IMR-90 (cell line): ENCODE data around the gene NCKIPSD. TPM values are rescaled to one million over a fixed set of nuclear protein-coding genes. Genes with fewer than 3 reads are reported as not detected.

Experiments used
- ATAC-seq: fragments of 200-7000 bp; cut with Tn5 transposase; 2 replicates; pipeline ENCODE4 v1.9.1; 2020; ENCODE audit warnings: low read depth, mild to moderate bottlenecking, moderate library complexity
- BruUV-seq: library from RNA; stranded (reverse); fragments of 400-500 nt; replicated peaks from 2 replicates; lab custom pipeline; 2021; lab: Mats Ljungman, UMichigan
- CTCF ChIA-PET: fragments of 300-600 bp; formaldehyde crosslinking; extraction: SDS; loops from one replicate; lab custom pipeline; 2021; ENCODE audit warnings: antibody characterized with exemption; lab: Yijun Ruan, JAX
- POLR2A ChIA-PET: fragments of 300-600 bp; sonication (Branson Sonifier 250); formaldehyde crosslinking; loops from one replicate; lab custom pipeline; 2022; ENCODE audit warnings: antibody characterized with exemption; ENCODE audit not compliant: unreplicated experiment; lab: Charles Lee
- DNase-seq: peaks from one replicate; pipeline ENCODE4 v3.0.0; 2013
- H2AFZ ChIP-seq: replicated peaks from 2 replicates; pipeline ENCODE3; 2013; ENCODE audit warnings: low read length, mild to moderate bottlenecking; ENCODE audit not compliant: poor library complexity
- H2AK5ac ChIP-seq: 2 replicates; pipeline ENCODE4 v1.6.1; 2013; ENCODE audit warnings: low read depth, low read length, inconsistent platforms
- H2AK9ac ChIP-seq: replicated peaks from 2 replicates; pipeline ENCODE3; 2013; ENCODE audit warnings: mild to moderate bottlenecking, low read depth, low read length, moderate library complexity; ENCODE audit not compliant: poor library complexity
- H2BK120ac ChIP-seq: 2 replicates; pipeline ENCODE4 v1.6.1; 2013; ENCODE audit warnings: low read depth, low read length, inconsistent platforms
- H2BK15ac ChIP-seq: 3 replicates; pipeline ENCODE4 v1.6.1; 2013; ENCODE audit warnings: low read depth, low read length, inconsistent platforms
- H2BK20ac ChIP-seq: 2 replicates; pipeline ENCODE4 v1.6.1; 2013; ENCODE audit warnings: low read depth, mild to moderate bottlenecking, inconsistent platforms, low read length, moderate library complexity
- H2BK5ac ChIP-seq: 2 replicates; pipeline ENCODE4 v1.6.1; 2013; ENCODE audit warnings: mild to moderate bottlenecking, low read depth, low read length, inconsistent platforms; ENCODE audit not compliant: poor library complexity, severe bottlenecking
- H3K14ac ChIP-seq: replicated peaks from 2 replicates; pipeline ENCODE4 v1.6.1; 2013; ENCODE audit warnings: low read depth, low read length, inconsistent platforms
- H3K18ac ChIP-seq: 2 replicates; pipeline ENCODE4 v1.6.1; 2013; ENCODE audit warnings: low read depth, low read length, control low read depth
- H3K23ac ChIP-seq: 2 replicates; pipeline ENCODE4 v1.6.1; 2013; ENCODE audit warnings: low read depth, low read length, inconsistent platforms
- H3K27ac ChIP-seq: 2 replicates; pipeline ENCODE4 v1.5.1; 2013; ENCODE audit warnings: mild to moderate bottlenecking, control low read depth, low read length; ENCODE audit not compliant: insufficient read depth
- H3K27me3 ChIP-seq: 2 replicates; pipeline ENCODE4 v1.6.1; 2013; ENCODE audit warnings: low read length; ENCODE audit not compliant: control insufficient read depth, insufficient read depth
- H3K36me3 ChIP-seq: 2 replicates; pipeline ENCODE4 v1.6.1; 2013; ENCODE audit warnings: low read length, mixed read lengths; ENCODE audit not compliant: control insufficient read depth, insufficient read depth
- H3K4ac ChIP-seq: 2 replicates; pipeline ENCODE4 v1.6.1; 2013; ENCODE audit warnings: low read depth, low read length, inconsistent platforms
- H3K4me1 ChIP-seq: 2 replicates; pipeline ENCODE4 v1.6.1; 2013; ENCODE audit warnings: low read length, mixed read lengths; ENCODE audit not compliant: control insufficient read depth, insufficient read depth
- H3K4me2 ChIP-seq: 2 replicates; pipeline ENCODE4 v1.6.1; 2013; ENCODE audit warnings: low read depth, mild to moderate bottlenecking, control low read depth, low read length, moderate library complexity
- H3K4me3 ChIP-seq: 2 replicates; pipeline ENCODE4 v1.5.1; 2013; ENCODE audit warnings: low read depth, mild to moderate bottlenecking, control low read depth, low read length, moderate library complexity; ENCODE audit not compliant: insufficient read depth
- H3K56ac ChIP-seq: 2 replicates; pipeline ENCODE4 v1.6.1; 2013; ENCODE audit warnings: low read length, inconsistent platforms; ENCODE audit not compliant: insufficient read depth; ENCODE audit errors: extremely low read depth
- H3K79me1 ChIP-seq, 2 experiments: 2 replicates each; pipeline ENCODE4 v1.6.1; 2013; ENCODE audit warnings: low read length in 2 of 2, inconsistent platforms in 1 of 2, low read depth in 1 of 2
- H3K9ac ChIP-seq: 2 replicates; pipeline ENCODE4 v1.6.1; 2013; ENCODE audit warnings: low read depth, low read length, control low read depth
- H3K9me1 ChIP-seq: 2 replicates; pipeline ENCODE4 v1.6.1; 2013; ENCODE audit warnings: low read length, inconsistent platforms; ENCODE audit not compliant: insufficient read depth
- H3K9me3 ChIP-seq: 2 replicates; pipeline ENCODE4 v1.6.1; 2013; ENCODE audit warnings: low read length; ENCODE audit not compliant: control insufficient read depth, insufficient read depth
- H4K20me1 ChIP-seq: 2 replicates; pipeline ENCODE4 v1.6.1; 2013; ENCODE audit warnings: low read length, inconsistent platforms; ENCODE audit not compliant: insufficient read depth
- H4K5ac ChIP-seq: 2 replicates; pipeline ENCODE4 v1.6.1; 2013; ENCODE audit warnings: mild to moderate bottlenecking, low read depth, low read length, control low read depth
- H4K8ac ChIP-seq, 2 experiments: 2 replicates each; pipeline ENCODE4 v1.6.1; 2013; ENCODE audit warnings: low read depth in 2 of 2, low read length in 2 of 2, control low read depth in 1 of 2, inconsistent platforms in 1 of 2
- H4K91ac ChIP-seq: 2 replicates; pipeline ENCODE4 v1.6.1; 2013; ENCODE audit warnings: low read depth, low read length, inconsistent platforms; ENCODE audit not compliant: insufficient read depth
- ELK1 ChIP-seq: fragments of 150-350 bp; IDR thresholded peaks from 2 replicates; pipeline ENCODE4 v1.6.1; 2016; ENCODE audit warnings: low read depth, mild to moderate bottlenecking, low read length, moderate library complexity, borderline replicate concordance
- POLR2A ChIP-seq: IDR thresholded peaks from 2 replicates; pipeline ENCODE4 v1.6.1; 2012; ENCODE audit warnings: mild to moderate bottlenecking, low read depth, low read length
- RAD21 ChIP-seq: IDR thresholded peaks from 2 replicates; pipeline ENCODE4 v1.6.1; 2012; ENCODE audit warnings: low read length, improper control_type of control experiment
- WGBS, 2 experiments: methylation state at CpG; one replicate each; pipeline versions ENCODE4 v1.1.5 to v1.1.7; 2013; ENCODE audit warnings: missing lambda C conversion rate in 2 of 2; ENCODE audit not compliant: insufficient read length in 1 of 2; ENCODE audit errors: extremely low coverage in 2 of 2; 5-methylcytosine and 5-hydroxymethylcytosine counted together
- dilution Hi-C: fragments of 300-500 bp; cut with HindIII; formaldehyde crosslinking; loops from one replicate; pipeline ENCODE4 v1.14.3; 2018; ENCODE audit warnings: low sequenced_read_pairs; ENCODE audit not compliant: unreplicated experiment
- in situ Hi-C: fragments of 300-500 bp; cut with MboI; formaldehyde crosslinking; loops from 3 replicates; pipeline ENCODE4 v1.14.3; 2019; ENCODE audit warnings: low sequenced_read_pairs, inconsistent platforms, mixed read lengths
- intact Hi-C: fragments of 100-400 bp; cut with micrococcal nuclease; formaldehyde crosslinking; loops from 2 replicates; pipeline ENCODE4 v1.10.0; 2022
- polyA plus RNA-seq, 3 experiments: library from polyadenylated mRNA; depleted of rRNA; stranded (reverse); fragments of >200 nt; gene quantifications; 2 replicates each; pipeline ENCODE4 v1.2.3, GENCODE V29; 2012; ENCODE audit warnings: low replicate concordance in 1 of 3
- total RNA-seq: library from RNA; depleted of rRNA; stranded (reverse); fragments of >200 nt; gene quantifications from 2 replicates; pipeline ENCODE4 v1.2.3, GENCODE V29; 2012

Gene NCKIPSD
- total and polyA plus RNA-seq, 2 of the 4 experiments (the other 2 are of a cell fraction), result 21.0 to 38.3 TPM

DNA sequence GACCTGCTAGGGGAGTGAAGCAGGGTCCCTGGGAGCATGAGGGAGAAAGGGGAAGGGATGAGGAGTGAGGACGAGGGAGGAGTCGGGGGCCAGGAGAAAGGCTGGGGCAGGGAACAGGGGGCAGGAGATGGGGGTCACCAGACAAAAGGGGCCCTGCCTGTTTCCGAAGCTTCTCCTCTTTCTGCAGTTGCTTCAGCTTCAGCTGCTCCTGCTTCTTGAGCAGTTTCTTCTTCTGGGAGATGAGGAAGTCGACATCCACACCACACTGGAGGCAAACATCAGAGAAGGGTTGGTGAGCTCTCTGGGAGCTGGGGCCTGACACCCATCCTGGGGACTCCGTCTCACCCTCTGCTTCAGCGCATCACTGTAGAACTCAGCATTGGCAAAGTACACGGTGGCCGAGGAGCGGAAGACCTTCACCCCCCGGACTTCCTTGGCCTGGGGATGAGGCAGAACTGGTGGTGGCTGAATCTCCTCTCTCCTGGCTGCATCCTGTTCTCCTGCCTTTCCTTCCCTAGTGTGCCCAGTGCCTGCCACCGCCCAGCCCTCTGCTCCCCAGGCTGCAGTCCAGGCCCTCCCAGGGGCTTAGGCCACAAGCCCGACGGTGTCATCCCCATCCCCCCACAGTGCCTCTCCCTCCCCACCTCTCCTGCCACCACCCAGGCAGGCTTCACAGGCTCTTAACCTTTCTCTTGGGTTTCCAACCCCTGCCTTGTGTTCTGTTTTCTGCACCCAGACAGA is 57.3 kb downstream of the NCKIPSD start:
- Histone ChIP-seq H3K27me3 (no peaks in the 10 kb centered on the region), H2BK5ac (no peak overlapping the region), H3K56ac (no peak overlapping the region), H3K27ac (no peak overlapping the region), H3K18ac (no peak overlapping the region), H3K9me3 (no peaks in the 10 kb centered on the region), H3K4me2 (no peak overlapping the region), H3K4me3 (no peak overlapping the region), H4K8ac (no peak overlapping the region), H3K23ac (no peak overlapping the region), H2BK20ac (no peak overlapping the region), H3K4me1 (peaks cover 1% of the 10 kb centered on the region; the same call in 1 of the 2 replicates), H2BK15ac (no peak overlapping the region), H2AFZ (no peak overlapping the region), H3K9ac (no peak overlapping the region), H4K20me1 (peaks cover 36% of the 10 kb centered on the region), H3K36me3 (peaks cover 87% of the 10 kb centered on the region), H2AK5ac (no peak overlapping the region), H3K4ac (no peak overlapping the region), H3K14ac (no peak overlapping the region), H3K79me1 (peaks cover 16 to 39% of the 10 kb centered on the region in 2 experiments), H4K5ac (no peak overlapping the region), H4K91ac (no peak overlapping the region), H2AK9ac (no peak overlapping the region), H3K9me1 (peaks cover 8% of the 10 kb centered on the region; the same call in 1 of the 2 replicates), H2BK120ac (no peak overlapping the region)
- intact Hi-C loops, result no loop called here
- WGBS, 2 experiments, result 62% methylated on average over 3 of the region's 13 CpGs; no CpG with 5 or more reads in 1 of the 2 experiments
- DNase-seq (no peak), ATAC-seq (no peak)
- in situ Hi-C loops, result no loop called here
- ChIA-PET POLR2A (no interaction called here), CTCF (no interaction called here)
- TF ChIP-seq POLR2A (no peak), RAD21 (no peak), ELK1 (no peak)
- dilution Hi-C loops, result no loop called here
- BruUV-seq, result no TSS peak
